Measurements from ENCODE around the gene POU1F1.
A peak's percentile ranks its signal among the peaks of the same experiment; 100 is the strongest.
"Not testable (repeated sequence)": the region's sequence is repeated elsewhere in the genome, so short reads cannot be mapped to it uniquely, and the experiment has no call there.

Gene POU1F1

DNA sequence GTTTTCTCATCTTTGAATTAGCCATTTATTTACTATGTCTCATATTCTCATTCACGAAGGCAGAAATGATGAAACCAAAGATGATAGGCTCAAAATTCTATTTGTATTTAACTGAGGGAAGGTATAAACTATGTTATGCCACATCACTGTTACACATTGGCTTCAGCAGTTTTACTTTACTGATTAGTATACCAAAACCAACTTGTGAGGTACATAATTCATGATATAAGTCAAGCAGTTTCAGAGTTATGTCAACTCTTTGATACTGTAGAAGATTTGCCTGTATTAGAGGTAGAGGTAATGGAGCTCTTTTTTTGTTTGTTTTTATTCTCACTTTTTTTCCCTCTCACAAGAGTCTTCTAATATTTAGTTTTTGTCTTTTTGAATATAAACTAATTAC is 26.4 kb downstream of the POU1F1 start:
- DNase-seq (ENCODE audit: low read depth in 2 of 2) = no peak

DNA sequence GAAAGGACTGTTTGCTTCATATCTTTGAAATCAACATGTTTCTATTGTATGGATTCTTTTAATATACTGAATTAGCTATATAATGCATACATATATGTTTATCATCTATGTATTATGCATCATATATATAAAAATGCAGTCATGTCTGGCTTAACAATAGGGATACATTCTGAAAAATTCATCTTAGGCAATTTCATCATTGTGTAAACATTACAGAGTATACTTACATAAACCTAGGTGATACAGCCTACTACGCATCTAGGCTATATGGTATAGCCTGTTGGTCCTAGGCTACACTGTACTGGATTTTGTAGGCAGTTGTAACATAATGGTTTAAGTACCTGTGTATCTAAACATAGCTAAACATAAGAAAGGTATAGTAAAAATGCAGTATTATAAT is 27.6 kb downstream of the POU1F1 start:
- no peak for DNase-seq (ENCODE audit: low read depth in 2 of 2)

DNA sequence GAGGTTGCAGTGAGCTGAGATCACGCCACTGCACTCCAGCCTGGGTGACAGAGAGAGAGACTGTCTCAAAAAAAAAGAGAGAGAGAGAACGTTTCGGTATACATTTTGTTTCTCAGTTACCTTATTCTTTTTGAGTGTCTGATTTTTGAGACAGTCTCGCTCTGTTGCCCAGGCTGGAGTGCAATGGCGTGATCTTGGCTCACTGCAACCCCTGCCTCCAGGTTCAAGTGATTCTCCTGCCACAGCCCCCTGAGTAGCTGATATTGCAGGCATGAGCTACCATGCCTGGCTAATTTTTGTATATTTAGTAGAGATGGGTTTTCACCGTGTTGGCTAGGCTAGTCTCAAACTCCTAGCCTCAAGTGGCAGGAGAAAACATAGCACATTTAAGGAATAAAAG is 28.2 kb downstream of the POU1F1 start:
- DNase-seq (ENCODE audit: low read depth in 2 of 2) = not testable (repeated sequence)

DNA sequence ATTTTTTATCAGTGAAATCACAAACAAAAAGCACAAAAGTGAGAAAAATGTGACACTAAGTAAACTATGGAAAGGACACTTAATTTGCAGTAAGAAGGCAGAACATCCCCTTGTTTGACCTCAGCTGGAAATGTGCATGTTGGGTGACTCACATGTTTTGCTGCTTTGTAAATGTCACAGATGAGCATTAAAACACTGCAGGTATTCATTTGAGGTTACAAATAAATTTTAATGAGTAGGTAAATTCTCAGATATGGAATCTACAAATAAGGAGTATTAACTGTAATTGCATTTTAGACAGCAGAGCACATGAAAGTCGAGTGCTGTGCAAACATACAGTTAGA is 29.0 kb downstream of the POU1F1 start:
- no peak for DNase-seq (ENCODE audit: low read depth in 2 of 2)

DNA sequence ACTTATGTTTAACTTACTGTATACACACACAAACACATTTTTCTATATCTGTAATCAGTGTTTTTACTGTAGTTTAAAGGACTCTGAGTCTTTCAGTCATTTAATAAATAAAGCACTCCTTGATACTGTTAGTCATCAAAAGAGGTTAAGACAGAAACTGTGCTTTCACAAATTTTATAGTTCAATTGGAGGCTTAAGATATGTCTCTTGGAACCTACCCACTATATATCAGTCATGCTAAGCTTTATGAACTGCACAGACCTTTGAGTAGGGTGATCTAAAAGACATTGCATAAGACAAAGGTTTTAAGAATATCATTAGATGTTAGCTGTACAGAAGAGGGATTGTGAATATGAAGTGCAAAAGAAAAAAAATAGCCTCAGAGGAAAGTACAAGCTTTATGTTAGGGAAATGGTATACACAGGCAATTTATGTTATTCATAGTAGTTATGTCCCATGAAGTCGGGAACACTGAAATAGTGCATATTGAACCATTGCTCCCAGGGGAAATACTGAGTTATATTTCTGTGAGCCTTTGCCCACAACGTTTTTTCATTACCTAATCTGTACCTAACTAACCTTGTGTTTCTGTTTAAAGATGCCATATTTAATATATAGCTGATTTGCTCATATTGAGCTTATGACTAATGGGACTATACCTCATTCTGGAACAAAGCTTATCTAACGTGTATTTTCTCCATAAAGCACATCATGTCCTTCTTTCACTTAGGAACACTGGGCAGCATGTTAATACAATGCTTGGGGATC is 29.5 kb downstream of the POU1F1 start:
- no peak for DNase-seq (ENCODE audit: low read depth in 2 of 2)

DNA sequence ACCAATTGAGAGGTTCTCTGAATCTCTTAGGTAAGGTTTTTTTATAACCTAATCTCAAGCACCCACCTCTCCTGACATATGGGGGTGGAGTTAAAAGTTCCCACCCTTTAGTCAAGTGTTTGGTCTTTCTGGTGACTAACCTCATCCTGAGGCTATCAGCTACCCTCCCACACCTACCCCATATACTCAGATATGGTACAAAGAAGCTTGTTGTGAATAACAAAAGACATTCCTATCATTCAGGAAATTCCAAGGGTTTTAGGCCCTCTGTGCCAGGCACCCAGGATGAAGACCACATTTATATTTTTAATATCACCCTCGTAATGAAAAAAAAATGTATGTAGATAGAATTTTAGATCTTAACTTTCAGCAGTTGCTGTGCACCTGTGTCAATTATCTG is 40.3 kb downstream of the POU1F1 start:
- DNase-seq (ENCODE audit: low read depth in 2 of 2) = no peak

DNA sequence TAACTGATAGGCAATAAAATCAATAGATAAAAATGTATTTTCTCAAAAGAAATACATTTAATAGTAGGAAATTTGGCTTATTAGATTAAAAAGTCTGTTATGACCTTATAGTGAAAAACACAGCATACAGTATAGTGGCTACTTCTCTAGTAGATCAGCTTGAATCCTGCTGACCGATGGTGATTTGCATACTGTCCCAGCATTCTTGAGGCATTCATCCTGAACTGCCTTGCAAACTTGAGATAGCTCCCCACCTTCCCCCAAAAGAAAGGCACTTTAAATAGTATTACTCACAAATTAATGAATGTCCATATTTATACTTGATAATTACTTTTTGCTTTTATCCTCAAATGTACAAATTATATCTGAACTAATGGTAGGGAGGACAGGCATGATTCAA is 42.6 kb downstream of the POU1F1 start:
- DNase-seq (ENCODE audit: low read depth in 2 of 2) = no peak

DNA sequence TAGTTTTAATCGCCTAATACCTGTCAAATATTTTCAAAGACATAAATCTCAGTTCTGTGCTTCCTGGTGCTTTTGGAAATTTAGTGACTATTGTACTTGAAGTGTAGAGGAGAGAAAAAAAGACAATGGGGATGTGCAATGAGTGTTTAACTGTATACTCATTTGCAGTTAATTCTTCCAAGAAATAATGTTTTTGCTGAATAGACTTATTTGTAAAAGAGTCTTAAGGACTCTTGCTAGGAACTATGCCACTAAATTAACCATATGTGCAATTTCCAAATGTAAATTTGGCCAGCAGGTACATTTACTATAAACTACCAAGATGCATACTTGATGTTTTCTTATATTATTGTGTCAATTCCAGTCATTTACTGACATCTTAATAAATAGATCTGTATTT is 47.3 kb downstream of the POU1F1 start:
- no peak for DNase-seq (ENCODE audit: low read depth in 2 of 2)

DNA sequence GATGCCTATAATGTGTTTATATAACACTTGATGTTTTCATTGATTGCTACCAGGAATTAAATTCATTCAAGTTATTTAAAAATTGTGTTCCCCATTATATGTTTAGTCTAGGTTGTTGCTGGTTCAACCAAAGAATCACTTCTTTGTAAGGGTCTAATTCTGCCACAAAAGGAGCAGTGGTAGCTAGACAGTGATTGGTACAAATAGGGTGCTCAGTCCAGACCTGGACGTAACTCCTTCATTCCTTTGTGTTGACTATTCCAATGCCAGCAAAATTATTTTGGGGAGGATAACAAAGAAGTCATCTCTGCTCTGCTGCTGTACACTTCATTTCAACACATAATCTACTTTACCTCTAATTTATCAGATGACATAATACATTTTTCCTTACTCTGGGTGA is 48.1 kb downstream of the POU1F1 start:
- DNase-seq (ENCODE audit: low read depth in 2 of 2) = no peak

DNA sequence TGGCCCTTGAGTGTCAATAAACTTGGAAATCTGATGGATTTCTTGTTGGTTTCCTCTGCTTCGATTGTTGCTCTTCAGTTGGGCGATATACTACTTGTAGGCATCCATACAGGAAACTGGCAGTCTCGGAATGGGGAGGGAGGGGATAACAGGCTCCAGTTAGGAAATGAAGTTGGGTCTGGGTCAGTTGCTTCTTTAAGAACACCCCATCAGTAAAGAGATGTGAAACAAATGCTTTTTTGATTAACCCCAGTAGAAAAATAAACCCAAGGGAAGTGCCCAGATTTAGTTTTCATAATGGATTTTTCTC is 48.6 kb downstream of the POU1F1 start:
- no peak for DNase-seq (ENCODE audit: low read depth in 2 of 2)

DNA sequence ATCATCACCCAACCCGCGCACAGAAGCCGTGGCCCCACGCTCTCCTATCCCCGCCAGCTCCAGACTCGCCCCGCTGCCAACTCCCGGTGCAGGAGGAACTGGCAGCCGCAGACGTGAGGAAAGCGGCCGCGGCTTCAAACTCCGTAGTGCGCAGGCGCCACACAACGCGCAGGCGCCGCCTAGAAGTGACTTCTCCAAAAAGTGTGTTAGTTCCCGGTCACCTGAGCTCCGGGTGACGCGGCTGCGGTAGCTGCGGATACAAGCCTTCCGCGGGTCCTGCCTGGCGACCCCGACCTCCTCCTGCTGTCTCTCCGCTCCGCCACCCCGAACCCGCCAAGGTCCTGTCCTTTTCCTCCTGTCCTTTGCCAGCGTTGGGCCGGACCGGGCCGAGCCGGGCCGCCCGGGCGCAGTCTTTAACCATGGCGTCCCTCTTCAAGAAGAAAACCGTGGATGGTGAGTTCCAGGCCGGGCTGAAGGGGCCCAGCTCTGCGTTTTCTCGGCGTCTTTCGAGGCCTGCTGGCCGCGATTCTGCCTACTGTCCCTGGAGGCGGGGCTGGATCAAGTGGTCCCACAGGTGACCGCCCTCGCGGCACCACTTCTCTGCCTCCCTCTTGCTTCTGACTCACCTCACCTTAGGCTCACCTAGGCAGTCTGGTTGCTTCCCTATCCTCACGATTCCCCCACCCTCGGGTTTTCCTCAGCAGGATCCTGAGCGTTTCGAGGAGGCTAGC is 49.1 kb downstream of the POU1F1 start, which contains the start of gene CHMP2B:
CHMP2B (plus strand) TSS at position 206 of the 731 bp plus-strand sequence; CDS start at position 420, 214 bp downstream.
- DNase-seq (ENCODE audit: low read depth in 2 of 2) = peak; percentile 83 to 86

DNA sequence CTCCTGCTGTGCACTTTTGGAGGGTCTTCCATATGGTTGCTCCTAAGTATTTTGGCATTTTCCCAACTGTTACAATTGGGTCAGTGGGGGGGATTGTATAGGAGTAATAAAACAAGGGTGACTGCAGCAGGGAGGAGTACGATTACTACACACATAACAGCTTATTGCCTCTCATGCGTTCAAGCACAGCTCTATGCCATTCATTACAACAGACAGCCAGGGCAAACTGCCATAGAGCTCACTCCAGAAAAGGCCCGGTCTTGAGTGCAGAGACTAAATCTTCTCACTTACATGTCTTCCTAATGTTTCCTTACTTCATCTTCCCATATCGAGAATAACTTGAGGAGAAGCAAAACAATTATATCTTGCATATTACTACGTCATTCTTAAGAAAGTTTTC is 50.7 kb downstream of the POU1F1 start:
- no peak for DNase-seq (ENCODE audit: low read depth in 2 of 2)

DNA sequence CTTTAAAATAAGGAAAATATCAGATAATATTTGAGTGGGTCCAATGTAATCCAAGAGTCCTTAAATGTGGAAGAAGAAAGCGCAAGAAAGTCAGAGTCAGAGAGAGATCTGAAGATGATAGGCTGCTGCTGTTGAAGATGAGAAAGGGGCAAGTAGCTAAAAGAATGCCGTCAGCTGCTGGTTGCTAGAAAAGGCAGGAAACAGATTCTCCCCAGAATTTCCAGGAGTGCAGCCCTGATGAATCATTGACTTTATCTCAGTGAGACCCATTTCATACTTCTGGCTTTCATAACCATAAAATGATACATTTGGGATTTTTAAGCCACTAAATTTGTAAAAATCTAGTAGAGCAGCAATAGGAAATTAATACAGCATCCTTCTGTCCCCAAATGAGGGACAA is 56.8 kb downstream of the POU1F1 start:
- DNase-seq (ENCODE audit: low read depth in 2 of 2) = no peak

DNA sequence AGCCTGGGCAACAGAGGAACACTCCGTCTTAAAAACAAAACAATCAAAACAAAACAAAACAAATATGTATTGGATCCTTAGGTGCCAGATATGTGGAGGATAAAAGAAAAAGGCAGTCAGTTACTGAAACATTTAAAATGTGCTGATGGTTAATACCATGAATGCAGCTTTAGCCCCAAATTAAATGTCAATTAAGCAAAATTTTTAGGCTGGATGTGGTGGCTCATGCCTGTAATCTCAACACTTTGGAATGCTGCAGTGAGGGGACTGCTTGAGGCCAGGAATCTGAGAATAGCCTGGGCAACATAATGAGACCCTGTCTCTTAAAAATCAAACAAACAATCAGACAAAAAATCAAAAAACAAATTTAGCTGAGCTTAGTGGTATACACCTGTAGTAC is 57.8 kb downstream of the POU1F1 start:
- no peak for DNase-seq (ENCODE audit: low read depth in 2 of 2)
